Activated CD8-positive, alpha-beta memory T cell treated with anti-CD3 and anti-CD28 coated beads, Interleukin-2, amount 50 U/mL, for 24 hours (primary cell): ENCODE results near the gene RGS12.

Source experiments
- DNase-seq: peaks from one replicate; pipeline ENCODE4 v3.0.0-alpha.2; 2020; ENCODE audit errors: extremely low read depth

Gene RGS12

GRCh38 chr4:3280466-3280865, 12.4 kb upstream of the RGS12 start:
- no peak for DNase-seq

GRCh38 chr4:3283483-3283882, 9.3 kb upstream of the RGS12 start:
- no peak for DNase-seq

GRCh38 chr4:3283916-3284315, 8.9 kb upstream of the RGS12 start:
- DNase-seq: no peak

- no peak for DNase-seq
Observed at GRCh38 chr4:3284734-3285557, 7.9 kb upstream of the RGS12 start.

- no peak for DNase-seq
Observed at GRCh38 chr4:3285558-3286334, 7.1 kb upstream of the RGS12 start.

GRCh38 chr4:3286335-3287175, 6.3 kb upstream of the RGS12 start:
- no peak for DNase-seq

- no peak for DNase-seq
Observed at GRCh38 chr4:3287271-3287971, 5.4 kb upstream of the RGS12 start.

- DNase-seq: no peak
Observed at GRCh38 chr4:3287972-3288570, 4.8 kb upstream of the RGS12 start.

- no peak for DNase-seq
Observed at GRCh38 chr4:3288571-3289094, 4.2 kb upstream of the RGS12 start.

GRCh38 chr4:3290476-3290875, 2.3 kb upstream of the RGS12 start:
- no peak for DNase-seq

- no peak for DNase-seq
Observed at GRCh38 chr4:3290889-3291321, 1.9 kb upstream of the RGS12 start.

GRCh38 chr4:3291411-3291968, 1.3 kb upstream of the RGS12 start:
- no peak for DNase-seq

GRCh38 chr4:3291969-3292570, 751 bp upstream of the RGS12 start:
- DNase-seq: no peak

GRCh38 chr4:3293401-3294391, 875 bp downstream of the RGS12 start:
- no peak for DNase-seq

- no peak for DNase-seq
Observed at GRCh38 chr4:3294401-3295241, 1.8 kb downstream of the RGS12 start.

GRCh38 chr4:3295837-3296624, 3.2 kb downstream of the RGS12 start:
- DNase-seq: no peak

- no peak for DNase-seq
Observed at GRCh38 chr4:3296651-3297050, 3.8 kb downstream of the RGS12 start.
